ENCODE results near the gene SNX5. TPM values are rescaled to one million over a fixed set of nuclear protein-coding genes. Genes with fewer than 3 reads are reported as not detected.

Gene SNX5
- total RNA-seq, 4 donors from 2014 or later, result 49.8 to 88.8 (median 60.9) TPM

DNA sequence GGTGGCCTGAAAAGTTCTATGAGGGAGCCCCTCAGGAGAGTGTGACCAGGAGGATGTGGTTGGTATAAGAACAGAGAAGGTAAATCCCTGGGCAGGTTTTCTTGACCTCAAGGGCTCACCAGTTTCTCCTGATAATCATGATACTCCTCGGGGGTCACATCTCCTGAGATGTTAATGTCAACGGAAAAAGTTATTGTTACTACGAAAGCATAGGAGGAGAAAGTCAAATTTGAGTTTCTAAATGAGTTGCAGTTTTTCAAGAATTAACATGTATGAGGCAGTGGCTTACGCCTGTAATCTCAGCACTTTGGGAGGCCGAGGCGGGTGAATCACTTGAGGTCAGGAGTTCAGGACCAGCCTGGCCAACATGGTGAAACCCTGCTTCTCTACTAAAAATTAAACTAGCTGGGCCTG, 23.6 kb upstream of the SNX5 start:
- in situ Hi-C loops (cut with MboI; ENCODE audit: low sequenced_read_pairs in 4 of 4) (no loop called here), intact Hi-C loops (cut with DNase I; ENCODE audit: low total_unique reads) (no loop called here)
- H3K27me3 ChIP-seq, result no peaks in the 10 kb centered on the region
- ATAC-seq (no peak), DNase-seq (no peak)
- no peak overlapping the region for H3K4me3 ChIP-seq
- peaks cover 0 to 4% of the 10 kb centered on the region in 2 donors for H3K4me1 ChIP-seq
- TF ChIP-seq CTCF (IDR thresholded peaks at IDR 0.05 in 4 of 5, conservative IDR thresholded peaks at IDR 0.05 in 1 of 5), result no peak
- no peak overlapping the region for H3K27ac ChIP-seq
- no peaks in the 10 kb centered on the region for H3K9me3 ChIP-seq
- H3K36me3 ChIP-seq, result peaks cover 0 to 19% of the 10 kb centered on the region in 2 donors

DNA sequence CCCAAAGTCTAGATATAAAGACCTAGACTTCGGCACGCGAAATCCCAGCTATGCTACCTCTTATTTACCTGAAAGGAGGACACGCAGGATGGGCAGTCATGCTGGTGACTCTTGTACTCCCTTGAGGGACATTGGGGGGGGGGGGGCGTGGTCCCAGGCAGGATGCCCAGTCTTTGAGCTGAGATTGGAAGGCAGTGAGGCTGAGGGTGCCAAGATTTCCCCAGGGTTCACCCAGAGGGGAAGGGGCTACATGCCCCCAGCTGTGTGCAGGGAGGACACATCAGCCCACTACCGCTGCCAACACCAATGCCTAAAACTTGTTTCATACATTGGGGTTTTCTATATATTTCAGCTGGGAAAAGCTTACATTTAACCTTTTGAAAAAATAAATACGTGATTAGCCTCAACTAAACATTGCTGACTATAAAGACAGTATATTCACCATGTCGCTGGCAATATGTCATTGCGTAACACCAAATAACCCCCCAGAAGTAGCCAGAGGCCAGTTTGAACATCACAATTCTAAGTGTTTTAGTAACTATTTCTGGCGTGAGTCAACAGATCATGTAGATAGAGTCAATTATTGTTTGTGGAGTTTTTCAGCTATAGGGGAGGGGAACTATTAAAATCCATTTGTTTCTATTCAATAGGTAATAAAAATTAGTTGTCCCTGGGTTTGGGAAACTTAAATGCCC, 21.8 kb upstream of the SNX5 start:
- intact Hi-C loops (cut with DNase I; ENCODE audit: low total_unique reads), result no loop called here

GRCh38 chr20:17987988-17988387, 19.4 kb upstream of the SNX5 start:
- Histone ChIP-seq H3K4me3 (no peak overlapping the region), H3K27me3 (no peaks in the 10 kb centered on the region), H3K4me1 (no peaks in the 10 kb centered on the region), H3K36me3 (peaks cover 0 to 19% of the 10 kb centered on the region in 2 donors), H3K9me3 (no peaks in the 10 kb centered on the region), H3K27ac (no peak overlapping the region)
- TF ChIP-seq CTCF (IDR thresholded peaks at IDR 0.05 in 4 of 5, conservative IDR thresholded peaks at IDR 0.05 in 1 of 5) (no peak), POLR2A (IDR thresholded peaks at IDR 0.05) (no peak)
- intact Hi-C loops (cut with DNase I; ENCODE audit: low total_unique reads) (no loop called here), in situ Hi-C loops (cut with MboI; ENCODE audit: low sequenced_read_pairs in 4 of 4) (no loop called here)
- no peak for DNase-seq
- no peak for ATAC-seq

More for the DNA sequence above, 21.8 kb upstream of the SNX5 start:
- peaks cover 0 to 19% of the 10 kb centered on the region in 2 donors for H3K36me3 ChIP-seq
- TF ChIP-seq CTCF (IDR thresholded peaks at IDR 0.05 in 4 of 5, conservative IDR thresholded peaks at IDR 0.05 in 1 of 5) (no peak), POLR2A (IDR thresholded peaks at IDR 0.05) (no peak)
- no peak overlapping the region for H3K4me3 ChIP-seq
- DNase-seq (no peak), ATAC-seq (no peak)
- in situ Hi-C loops (cut with MboI; ENCODE audit: low sequenced_read_pairs in 4 of 4), result no loop called here
- no peaks in the 10 kb centered on the region for H3K4me1 ChIP-seq
- no peaks in the 10 kb centered on the region for H3K27me3 ChIP-seq
- H3K27ac ChIP-seq, result no peak overlapping the region
- H3K9me3 ChIP-seq, result no peaks in the 10 kb centered on the region

DNA sequence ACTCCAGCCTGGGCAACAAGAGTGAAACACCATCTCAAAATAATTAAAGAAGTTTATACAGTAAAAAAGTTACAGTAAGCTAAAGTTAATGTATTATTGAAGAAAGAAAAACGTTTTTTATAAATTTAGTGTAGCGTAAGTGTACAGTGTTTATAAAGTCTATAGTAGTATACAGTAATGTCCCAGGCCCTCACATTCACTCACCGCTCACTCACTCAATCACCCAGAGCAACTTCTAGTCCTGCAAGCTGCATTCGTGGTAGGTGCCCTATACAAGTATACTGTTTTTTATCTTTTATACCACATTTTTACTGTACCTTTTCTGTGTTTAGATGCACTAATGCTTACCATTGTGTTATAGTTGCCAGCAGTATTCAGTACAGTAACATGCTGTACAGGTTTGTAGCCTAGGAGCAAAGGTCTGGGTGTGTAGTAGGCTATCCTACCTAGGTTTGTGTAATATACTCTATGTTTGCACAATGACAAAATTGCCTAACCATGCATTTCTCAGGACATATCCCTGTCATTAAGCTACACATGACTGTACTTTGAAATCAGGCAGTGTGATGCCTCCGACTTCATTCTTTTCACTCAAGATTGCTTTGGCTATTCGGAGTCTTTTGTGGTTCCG, 16.9 kb upstream of the SNX5 start:
- Histone ChIP-seq H3K27me3 (no peaks in the 10 kb centered on the region), H3K27ac (no peak overlapping the region), H3K9me3 (no peaks in the 10 kb centered on the region), H3K36me3 (peaks cover 0 to 16% of the 10 kb centered on the region in 2 donors), H3K4me3 (no peak overlapping the region), H3K4me1 (no peaks in the 10 kb centered on the region)
- in situ Hi-C loops (cut with MboI; ENCODE audit: low sequenced_read_pairs in 4 of 4) (no loop called here), intact Hi-C loops (cut with DNase I; ENCODE audit: low total_unique reads) (no loop called here)
- DNase-seq, result no peak
- peak; percentile 90 to 99 for ATAC-seq
- no peak for TF ChIP-seq CTCF (IDR thresholded peaks at IDR 0.05 in 4 of 5, conservative IDR thresholded peaks at IDR 0.05 in 1 of 5)
- TF ChIP-seq POLR2A (IDR thresholded peaks at IDR 0.05), result no peak

Data from gastrocnemius medialis (tissue), 4 donors.